ENCODE measurements around the gene PSMD1. TPM values are rescaled to one million over a fixed set of nuclear protein-coding genes. Genes with fewer than 3 reads are reported as not detected.
"Not testable (repeated sequence)": the region's sequence is repeated elsewhere in the genome, so short reads cannot be mapped to it uniquely, and the experiment has no call there.

PSMD1 gene
- total RNA-seq, 1 donor from 2014 or later = 81.0 TPM

GRCh38 chr2:231130336-231131056, 73.8 kb downstream of the PSMD1 start:
- DNase-seq = no peak
- ATAC-seq (ENCODE audit: poor library complexity) = no peak
- intact Hi-C loops (cut with DNase I) = no loop called here

GRCh38 chr2:231132129-231132528, 75.5 kb downstream of the PSMD1 start:
- intact Hi-C loops (cut with DNase I) = no loop called here
- no peak for DNase-seq
- no peak for ATAC-seq (ENCODE audit: poor library complexity)

- intact Hi-C loops (cut with DNase I) = no loop called here
- no peak for DNase-seq
- ATAC-seq (ENCODE audit: poor library complexity) = no peak
Measured at GRCh38 chr2:231133365-231134099, 76.9 kb downstream of the PSMD1 start.

- DNase-seq = no peak
- intact Hi-C loops (cut with DNase I) = no loop called here
- ATAC-seq (ENCODE audit: poor library complexity) = no peak
Measured at GRCh38 chr2:231134910-231135655, 78.4 kb downstream of the PSMD1 start.

GRCh38 chr2:231138699-231139098, 82.0 kb downstream of the PSMD1 start:
- ATAC-seq (ENCODE audit: poor library complexity) (no peak), DNase-seq (no peak)
- intact Hi-C loops (cut with DNase I) = no loop called here

GRCh38 chr2:231139796-231140195, 83.1 kb downstream of the PSMD1 start:
- intact Hi-C loops (cut with DNase I) = no loop called here

GRCh38 chr2:231140808-231141207, 84.1 kb downstream of the PSMD1 start:
- ATAC-seq (ENCODE audit: poor library complexity); intact Hi-C loops (cut with DNase I); DNase-seq: not testable (repeated sequence)

More at GRCh38 chr2:231139796-231140195, 83.1 kb downstream of the PSMD1 start:
- DNase-seq (no peak), ATAC-seq (ENCODE audit: poor library complexity) (no peak)

- intact Hi-C loops (cut with DNase I) = no loop called here
- ATAC-seq (ENCODE audit: poor library complexity) (no peak), DNase-seq (no peak)
Measured at GRCh38 chr2:231144896-231145295, 88.2 kb downstream of the PSMD1 start.

- no peak for ATAC-seq (ENCODE audit: poor library complexity)
- DNase-seq = no peak
- intact Hi-C loops (cut with DNase I) = no loop called here
Measured at GRCh38 chr2:231146665-231147064, 90.0 kb downstream of the PSMD1 start.

- intact Hi-C loops (cut with DNase I) = no loop called here
- no peak for ATAC-seq (ENCODE audit: poor library complexity)
Measured at GRCh38 chr2:231152800-231153557, 96.3 kb downstream of the PSMD1 start.

GRCh38 chr2:231159306-231159705, 102.6 kb downstream of the PSMD1 start:
- ATAC-seq (ENCODE audit: poor library complexity) = no peak
- no peak for DNase-seq
- intact Hi-C loops (cut with DNase I) = no loop called here

More at GRCh38 chr2:231152800-231153557, 96.3 kb downstream of the PSMD1 start:
- no peak for DNase-seq

GRCh38 chr2:231160701-231161100, 104.0 kb downstream of the PSMD1 start:
- no peak for ATAC-seq (ENCODE audit: poor library complexity)
- no peak for DNase-seq
- intact Hi-C loops (cut with DNase I) = no loop called here

- intact Hi-C loops (cut with DNase I) = no loop called here
- DNase-seq (no peak), ATAC-seq (ENCODE audit: poor library complexity) (no peak)
Measured at GRCh38 chr2:231161252-231161839, 104.7 kb downstream of the PSMD1 start.

- DNase-seq (no peak), ATAC-seq (ENCODE audit: poor library complexity) (peak; percentile 15)
- intact Hi-C loops (cut with DNase I) = no loop called here
Measured at GRCh38 chr2:231161877-231162329, 105.2 kb downstream of the PSMD1 start.

- intact Hi-C loops (cut with DNase I) = no loop called here
- DNase-seq (no peak), ATAC-seq (ENCODE audit: poor library complexity) (no peak)
Measured at GRCh38 chr2:231163011-231163410, 106.3 kb downstream of the PSMD1 start.

- intact Hi-C loops (cut with DNase I) = no loop called here
- ATAC-seq (ENCODE audit: poor library complexity) (no peak), DNase-seq (no peak)
Measured at GRCh38 chr2:231163414-231164095, 106.9 kb downstream of the PSMD1 start.

GRCh38 chr2:231167745-231168459, 111.2 kb downstream of the PSMD1 start:
- ATAC-seq (ENCODE audit: poor library complexity) (no peak), DNase-seq (no peak)
- intact Hi-C loops (cut with DNase I) = no loop called here

Data from Right ventricle myocardium superior (tissue), 1 donor.